HG02938 (cell line): Measurements from ENCODE around the gene AGFG1.
A peak's percentile ranks its signal among the peaks of the same experiment; 100 is the strongest.
"Not testable (repeated sequence)": the region's sequence is repeated elsewhere in the genome, so short reads cannot be mapped to it uniquely, and the experiment has no call there.

Experiments used
- ATAC-seq: cut with Tn5 transposase; IDR thresholded peaks from one replicate; pipeline ENCODE4 v1.9.1; 2021; ENCODE audit warnings: mild to moderate bottlenecking, moderate library complexity; ENCODE audit not compliant: unreplicated experiment

The AGFG1 gene

GRCh38 chr2:227529871-227530270 lies 57.9 kb downstream of the AGFG1 start:
- ATAC-seq: no peak

- peak; percentile 88 for ATAC-seq
Measured at GRCh38 chr2:227534714-227535113, 62.8 kb downstream of the AGFG1 start.

- ATAC-seq: no peak
Measured at GRCh38 chr2:227536445-227536844, 64.5 kb downstream of the AGFG1 start.

GRCh38 chr2:227539465-227539956 lies 67.6 kb downstream of the AGFG1 start:
- no peak for ATAC-seq

- ATAC-seq: not testable (repeated sequence)
Measured at GRCh38 chr2:227540352-227540751, 68.4 kb downstream of the AGFG1 start.

- ATAC-seq: no peak
Measured at GRCh38 chr2:227545990-227546389, 74.0 kb downstream of the AGFG1 start.

- no peak for ATAC-seq
Measured at GRCh38 chr2:227551836-227552235, 79.9 kb downstream of the AGFG1 start.

GRCh38 chr2:227562581-227562980 lies 90.6 kb downstream of the AGFG1 start:
- no peak for ATAC-seq

GRCh38 chr2:227565080-227565479 lies 93.1 kb downstream of the AGFG1 start:
- ATAC-seq: no peak

GRCh38 chr2:227566012-227566411 lies 94.1 kb downstream of the AGFG1 start:
- no peak for ATAC-seq

- ATAC-seq: no peak
Measured at GRCh38 chr2:227568852-227569169, 96.9 kb downstream of the AGFG1 start.

GRCh38 chr2:227570615-227571014 lies 98.7 kb downstream of the AGFG1 start:
- no peak for ATAC-seq

GRCh38 chr2:227576110-227576509 lies 104.2 kb downstream of the AGFG1 start:
- ATAC-seq: no peak

- no peak for ATAC-seq
Measured at GRCh38 chr2:227576812-227577211, 104.9 kb downstream of the AGFG1 start.

GRCh38 chr2:227577555-227577954 lies 105.6 kb downstream of the AGFG1 start:
- no peak for ATAC-seq

- no peak for ATAC-seq
Measured at GRCh38 chr2:227578642-227579041, 106.7 kb downstream of the AGFG1 start.

GRCh38 chr2:227579791-227580190 lies 107.8 kb downstream of the AGFG1 start:
- ATAC-seq: no peak

GRCh38 chr2:227582369-227582768 lies 110.4 kb downstream of the AGFG1 start:
- ATAC-seq: no peak

- no peak for ATAC-seq
Measured at GRCh38 chr2:227592694-227593387, 120.9 kb downstream of the AGFG1 start.

GRCh38 chr2:227595797-227596196 lies 123.8 kb downstream of the AGFG1 start:
- ATAC-seq: no peak

- ATAC-seq: no peak
Measured at GRCh38 chr2:227597036-227597435, 125.1 kb downstream of the AGFG1 start.

GRCh38 chr2:227597998-227598397 lies 126.0 kb downstream of the AGFG1 start:
- no peak for ATAC-seq
